Heart right ventricle (tissue), 16 donors: ENCODE measurements around the gene MAZ. TPM values are rescaled to one million over a fixed set of nuclear protein-coding genes. Genes with fewer than 3 reads are reported as not detected.
"Not testable (repeated sequence)": the region's sequence is repeated elsewhere in the genome, so short reads cannot be mapped to it uniquely, and the experiment has no call there.

ENCODE experiments used
- ATAC-seq, 8 donors: fragments of 200-7000 bp; cut with Tn5 transposase; one replicate each; pipeline ENCODE4 v1.9.1; 2020; ENCODE audit warnings: mild to moderate bottlenecking in 8 of 8, moderate library complexity in 8 of 8, moderate number of reproducible peaks in 1 of 8
- DNase-seq, 2 donors: peaks; one replicate each; pipeline ENCODE4 v3.0.0-alpha.2; 2020
- H3K27ac ChIP-seq, 10 donors: fragments of 200-600 bp; sonication (generic) in 2 of 10; one replicate each; pipeline versions ENCODE4 v1.5.0 to v1.8.0; 2020 to 2022; ENCODE audit warnings: mild to moderate bottlenecking in 3 of 10
- H3K27me3 ChIP-seq, 7 donors: fragments of 200-600 bp; one replicate each; pipeline ENCODE4 v1.8.0; 2021 to 2022; ENCODE audit warnings: mild to moderate bottlenecking in 2 of 7
- H3K36me3 ChIP-seq, 9 donors: fragments of 200-600 bp; sonication (generic) in 1 of 9; one replicate each; pipeline versions ENCODE4 v1.5.0 to v1.8.0; 2020 to 2022; ENCODE audit warnings: mild to moderate bottlenecking in 2 of 9
- H3K4me1 ChIP-seq, 9 donors: fragments of 200-600 bp; sonication (generic) in 1 of 9; one replicate each; pipeline versions ENCODE4 v1.5.0 to v1.8.0; 2020 to 2022; ENCODE audit warnings: mild to moderate bottlenecking in 4 of 9
- H3K4me3 ChIP-seq, 10 donors: fragments of 200-600 bp; sonication (generic) in 2 of 10; one replicate each; pipeline versions ENCODE4 v1.5.0 to v1.8.0; 2020 to 2022; ENCODE audit warnings: mild to moderate bottlenecking in 7 of 10, moderate library complexity in 2 of 10
- H3K9me3 ChIP-seq, 11 donors: fragments of 200-600 bp in 10 of 11; sonication (generic) in 2 of 11; one replicate each; pipeline versions ENCODE4 v1.5.0 to v1.8.0; 2013 to 2022; ENCODE audit warnings: mild to moderate bottlenecking in 2 of 11, control low read depth in 1 of 11, moderate library complexity in 1 of 11
- WGBS, 2 donors: extraction: QIAGEN DNeasy Blood & Tissue Kit; methylation state at CpG; one replicate each; pipeline ENCODE4 v1.1.7; 2013; ENCODE audit warnings: inconsistent platforms in 1 of 2; 5-methylcytosine and 5-hydroxymethylcytosine counted together
- intact Hi-C, 10 donors: fragments of 100-400 bp; cut with DNase I; formaldehyde crosslinking; loops; one replicate each; pipeline versions ENCODE4 v1.11.1 to v1.14.2; 2022
- polyA plus RNA-seq, 2 donors: library from polyadenylated mRNA; stranded (reverse); fragments of 200-250 nt; gene quantifications; one replicate each; pipeline ENCODE4 v1.2.3, GENCODE V29; 2013
- total RNA-seq, 10 donors: library from RNA; stranded (reverse); fragmentation: NEBNext Ultra II Directional in 3 of 10; extraction: Animal tissue kit (Norgen Biotek cat#: 25700) in 3 of 10; gene quantifications; one replicate each; pipeline versions ENCODE4 v1.2.1 to v1.2.4, GENCODE V29; 2021 to 2023
- TF ChIP-seq, protein P1 (sequence below), 9 donors: fragments of 200-600 bp; sonication (generic) in 2 of 9; IDR thresholded peaks; one replicate each; pipeline versions ENCODE4 v1.5.0 to v1.8.0; 2021 to 2022; ENCODE audit warnings: antibody characterized with exemption in 9 of 9, mild to moderate bottlenecking in 5 of 9, moderate library complexity in 1 of 9
- donor health status: Arrhythmogenic right ventricular cardiomyopathy.
- donor health status: ischemic (EF 13 %, LVEDD 7.1; RV severe dilation, severe dysfunction).
- donor health status: healthy with polysubstance abuse.
- donor health status: DM: no; HTN: yes; CAD: no.
- donor health status: DM: no; HTN: no; CAD: no.
- donor health status: ischemic (EF 25% LVEDD 6.9; RV normal size, moderate dysfunction).
- donor health status: ischemic (EF 25% LVEDD 5.7; RV mildly dilated, moderate dysfunction).
- donor health status: healthy.
- donor health status: DM: yes; HTN: yes; CAD: no.
- donor health status: Ischemic cardiomyopathy.
- donor health status: ischemic (EF 35%, LVEDD 5.7; RV mildly dilated, moderate dysfunction).
- donor health status: nonischemic (EF 11% LVEDD 7.7; RV severe dilation, severe dysfunction).
- donor health status: DM: yes; HTN: yes; CAD: no.
- donor health status: PGD.
- donor health status: ischemic (EF 29% LVEDD 5.4; RV normal size, mild dysfunction).
- donor health status: nonischemic (EF 23%, LVEDD 6.1; RV moderate dilation, normal function).

The MAZ gene
- total and polyA plus RNA-seq, 12 donors = 44.2 to 115 (median 66.3) TPM

DNA sequence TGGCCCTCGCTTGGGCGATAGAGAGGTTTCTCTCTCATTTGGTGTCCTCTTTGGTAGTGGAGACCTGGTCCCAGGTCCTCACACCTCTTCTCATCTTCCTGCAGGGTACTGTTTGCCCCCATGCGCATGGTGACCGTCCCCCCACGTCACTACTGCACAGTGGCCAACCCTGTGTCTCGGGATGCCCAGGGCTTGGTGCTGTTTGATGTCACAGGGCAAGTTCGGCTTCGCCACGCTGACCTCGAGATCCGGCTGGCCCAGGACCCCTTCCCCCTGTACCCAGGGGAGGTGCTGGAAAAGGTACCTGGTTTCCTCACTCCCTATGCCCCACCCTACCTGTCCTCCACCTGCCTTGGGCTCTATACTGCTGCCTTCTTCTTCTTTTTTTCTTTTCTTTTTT lies 24.4 kb downstream of the MAZ start:
- no peak for ATAC-seq
- no peak overlapping the region for H3K4me3 ChIP-seq
- intact Hi-C loops = no loop called here
- no peaks in the 10 kb centered on the region for H3K27me3 ChIP-seq
- TF ChIP-seq, protein P1, sequence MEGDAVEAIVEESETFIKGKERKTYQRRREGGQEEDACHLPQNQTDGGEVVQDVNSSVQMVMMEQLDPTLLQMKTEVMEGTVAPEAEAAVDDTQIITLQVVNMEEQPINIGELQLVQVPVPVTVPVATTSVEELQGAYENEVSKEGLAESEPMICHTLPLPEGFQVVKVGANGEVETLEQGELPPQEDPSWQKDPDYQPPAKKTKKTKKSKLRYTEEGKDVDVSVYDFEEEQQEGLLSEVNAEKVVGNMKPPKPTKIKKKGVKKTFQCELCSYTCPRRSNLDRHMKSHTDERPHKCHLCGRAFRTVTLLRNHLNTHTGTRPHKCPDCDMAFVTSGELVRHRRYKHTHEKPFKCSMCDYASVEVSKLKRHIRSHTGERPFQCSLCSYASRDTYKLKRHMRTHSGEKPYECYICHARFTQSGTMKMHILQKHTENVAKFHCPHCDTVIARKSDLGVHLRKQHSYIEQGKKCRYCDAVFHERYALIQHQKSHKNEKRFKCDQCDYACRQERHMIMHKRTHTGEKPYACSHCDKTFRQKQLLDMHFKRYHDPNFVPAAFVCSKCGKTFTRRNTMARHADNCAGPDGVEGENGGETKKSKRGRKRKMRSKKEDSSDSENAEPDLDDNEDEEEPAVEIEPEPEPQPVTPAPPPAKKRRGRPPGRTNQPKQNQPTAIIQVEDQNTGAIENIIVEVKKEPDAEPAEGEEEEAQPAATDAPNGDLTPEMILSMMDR (IDR thresholded peaks at IDR 0.05) = no peak
- H3K27ac ChIP-seq = no peak overlapping the region
- 95 to 98% methylated on average over 11 of the region's 11 CpGs for WGBS, 2 donors
- H3K4me1 ChIP-seq = peaks cover under 1 to 31% (median 8%) of the 10 kb centered on the region in 9 donors
- no peaks in the 10 kb centered on the region for H3K9me3 ChIP-seq
- no peak for DNase-seq
- H3K36me3 ChIP-seq = peaks cover 0 to 69% (median 27%) of the 10 kb centered on the region in 9 donors

DNA sequence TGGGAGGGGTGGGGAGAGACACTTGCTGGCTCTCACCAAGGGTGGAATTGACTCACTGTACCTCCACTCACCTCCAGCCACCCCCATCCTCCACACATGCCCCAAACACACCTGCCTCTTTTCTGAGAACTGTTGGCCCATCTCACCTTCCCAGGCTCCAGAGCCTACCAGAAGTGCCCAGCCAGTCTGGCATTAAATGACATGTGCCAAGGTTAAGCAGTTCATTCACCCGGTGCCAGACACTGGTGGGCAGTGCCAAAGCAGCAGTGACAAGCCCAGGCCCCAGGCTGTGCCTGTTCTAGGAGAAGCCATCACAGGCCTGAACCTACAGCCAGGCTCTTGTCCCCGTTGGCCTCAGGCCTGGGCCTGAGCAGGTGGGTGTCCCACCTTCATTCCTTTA lies 25.2 kb downstream of the MAZ start:
- peak in 1 of 2 donors; percentile 35 for DNase-seq
- Histone ChIP-seq H3K36me3 (peaks cover 0 to 76% (median 29%) of the 10 kb centered on the region in 9 donors), H3K4me3 (no peak overlapping the region), H3K9me3 (no peaks in the 10 kb centered on the region), H3K4me1 (peaks cover 0 to 24% (median 1%) of the 10 kb centered on the region in 9 donors), H3K27me3 (no peaks in the 10 kb centered on the region), H3K27ac (no peak overlapping the region)
- TF ChIP-seq, protein P1 (IDR thresholded peaks at IDR 0.05) = no peak
- ATAC-seq = peak; percentile 47 to 88 (median 71)
- intact Hi-C loops = no loop called here
- 50 to 52% methylated on average over 2 of the region's 2 CpGs for WGBS, 2 donors

DNA sequence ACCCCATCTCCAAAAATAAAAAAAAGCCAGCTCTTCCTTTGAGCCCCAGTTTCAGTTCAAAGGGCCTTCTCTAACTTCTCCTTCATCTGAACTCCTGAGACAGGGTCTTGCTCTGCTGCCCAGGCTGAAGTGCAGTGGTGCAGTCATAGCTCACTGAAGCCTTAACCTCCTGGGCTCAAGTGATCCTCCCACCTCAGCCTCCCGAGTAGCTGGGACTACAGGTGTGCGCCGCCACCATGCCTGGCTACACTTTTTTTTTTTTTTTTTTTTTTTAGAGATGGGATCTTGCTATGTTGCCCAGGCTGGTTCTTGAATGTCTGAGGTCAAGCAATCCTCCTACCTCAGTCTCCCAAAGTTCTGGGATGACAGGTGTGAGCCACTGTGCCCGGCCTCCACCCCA lies 26.9 kb downstream of the MAZ start:
- intact Hi-C loops, H3K4me3 ChIP-seq, ATAC-seq, H3K9me3 ChIP-seq, H3K27me3 ChIP-seq, DNase-seq, H3K27ac ChIP-seq: not testable (repeated sequence)
- WGBS, 2 donors = 96 to 97% methylated on average over 4 of the region's 4 CpGs
- Histone ChIP-seq H3K36me3 (peaks cover 0 to 89% (median 44%) of the 10 kb centered on the region in 9 donors), H3K4me1 (peaks cover 0 to 13% (median 0%) of the 10 kb centered on the region in 9 donors)

DNA sequence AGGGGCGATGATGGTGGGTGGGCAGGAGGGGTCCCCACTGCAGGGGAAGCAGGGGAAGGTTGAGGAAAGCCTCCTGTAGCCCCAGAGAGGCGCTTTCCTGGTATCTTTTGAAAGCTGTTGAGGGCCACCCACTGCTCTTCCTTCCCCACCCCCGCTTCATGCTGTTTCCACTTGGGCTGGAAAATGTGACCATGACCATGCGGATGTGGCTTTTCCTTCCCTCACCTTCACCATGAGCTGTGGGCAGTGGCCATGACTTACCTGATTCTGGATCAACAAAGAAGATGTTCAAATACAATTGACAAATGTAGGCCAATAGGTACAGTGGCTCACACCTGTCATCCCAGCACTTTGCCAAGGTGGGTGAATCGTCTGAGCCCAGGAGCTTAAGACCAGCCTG lies 27.8 kb downstream of the MAZ start:
- no peak overlapping the region for H3K27ac ChIP-seq
- H3K4me1 ChIP-seq = peaks cover 0 to 13% (median 0%) of the 10 kb centered on the region in 9 donors
- H3K9me3 ChIP-seq = no peaks in the 10 kb centered on the region
- TF ChIP-seq, protein P1 (IDR thresholded peaks at IDR 0.05) = no peak
- no peak for DNase-seq
- H3K4me3 ChIP-seq = no peak overlapping the region
- intact Hi-C loops = no loop called here
- WGBS, 2 donors = 92 to 95% methylated on average over 5 of the region's 5 CpGs
- ATAC-seq = no peak
- peaks cover 0 to 98% (median 51%) of the 10 kb centered on the region in 9 donors for H3K36me3 ChIP-seq
- H3K27me3 ChIP-seq = no peaks in the 10 kb centered on the region

DNA sequence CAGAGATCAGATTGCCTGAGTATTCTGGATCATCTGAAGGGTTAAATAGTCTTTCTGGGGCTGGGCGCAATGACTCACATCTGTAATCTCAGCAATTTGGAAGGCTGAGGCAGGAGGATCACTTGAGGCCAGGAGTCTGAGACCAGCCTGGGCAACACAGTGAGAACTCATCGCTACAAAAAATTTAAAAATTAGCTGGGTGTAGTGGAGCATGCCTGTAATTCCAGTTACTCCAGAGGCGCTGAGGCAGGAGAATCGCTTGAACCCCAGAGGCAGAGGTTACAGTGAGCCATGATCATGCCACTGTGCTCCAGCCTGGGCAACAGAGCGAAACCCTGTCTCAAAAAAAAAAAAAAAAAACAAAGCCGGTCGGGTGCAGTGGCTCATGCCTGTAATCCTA lies 29.6 kb downstream of the MAZ start:
- ATAC-seq = no peak
- DNase-seq = no peak
- 93 to 94% methylated on average over 7 of the region's 7 CpGs for WGBS, 2 donors
- no peaks in the 10 kb centered on the region for H3K9me3 ChIP-seq
- H3K27me3 ChIP-seq = no peaks in the 10 kb centered on the region
- H3K4me1 ChIP-seq = peaks cover 0 to 8% (median 0%) of the 10 kb centered on the region in 9 donors
- no peak overlapping the region for H3K27ac ChIP-seq
- TF ChIP-seq, protein P1 (IDR thresholded peaks at IDR 0.05) = no peak
- intact Hi-C loops = no loop called here
- H3K36me3 ChIP-seq = peaks cover 0 to 100% (median 52%) of the 10 kb centered on the region in 9 donors
- H3K4me3 ChIP-seq = no peak overlapping the region
